ENCODE results near the gene TLN1. TPM values are rescaled to one million over a fixed set of nuclear protein-coding genes. Genes with fewer than 3 reads are reported as not detected.

The TLN1 gene
- 100 to 1,000 TPM; 158 to 169 TPM for total RNA-seq

GRCh38 chr9:35732185-35732799, at the start of gene TLN1, which contains the start of gene CREB3:
Gene TLN1 (minus strand): TSS chr9:35732195. CDS start chr9:35725694, 6,501 bp downstream.
Gene CREB3 (plus strand): TSS chr9:35732666. CDS start chr9:35732773, 107 bp downstream.
- Mint-ChIP-seq H3K36me3 (peaks cover 5% of the 10 kb centered on the region), H3K4me3 (no peak within 1 kb of the TSS), H3K27me3 (no peaks in the 10 kb centered on the region), H3K27ac (peak within 1 kb of the TSS; percentile 89), H3K4me1 (peaks cover 16% of the 10 kb centered on the region), H3K9me3 (no peaks in the 10 kb centered on the region)
- peak; percentile 97 for DNase-seq

GRCh38 chr9:35781066-35781465, 49.1 kb upstream of the TLN1 start:
- Mint-ChIP-seq H3K4me1 (no peaks in the 10 kb centered on the region), H3K27me3 (no peaks in the 10 kb centered on the region), H3K27ac (no peak overlapping the region), H3K36me3 (peaks cover 20% of the 10 kb centered on the region), H3K9me3 (peaks cover 3% of the 10 kb centered on the region), H3K4me3 (no peak overlapping the region)
- no peak for DNase-seq

GRCh38 chr9:35778496-35778895, 46.5 kb upstream of the TLN1 start:
- Mint-ChIP-seq H3K36me3 (peaks cover 13% of the 10 kb centered on the region), H3K4me1 (no peaks in the 10 kb centered on the region), H3K27me3 (no peaks in the 10 kb centered on the region), H3K4me3 (no peak overlapping the region), H3K9me3 (peaks cover 3% of the 10 kb centered on the region), H3K27ac (no peak overlapping the region)
- no peak for DNase-seq

DNA sequence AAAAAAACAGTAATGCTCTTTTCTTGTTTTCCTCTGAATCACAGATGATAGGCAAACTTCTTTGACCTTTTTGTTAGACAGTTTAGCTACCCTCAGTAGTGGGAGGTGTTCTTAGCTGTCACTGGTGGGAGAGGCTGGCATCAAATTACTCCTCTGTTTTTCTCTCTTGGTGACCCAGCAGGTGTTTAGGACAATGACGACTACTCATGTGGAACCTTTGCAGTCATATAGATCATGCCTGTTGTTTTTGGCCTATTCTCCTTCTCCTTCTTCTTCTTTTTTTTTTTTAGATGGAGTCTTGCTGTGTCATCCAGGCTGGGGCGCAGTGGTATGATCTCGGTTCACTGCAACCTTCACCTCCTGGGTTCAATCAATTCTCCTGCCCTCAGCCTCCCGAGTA, 44.0 kb upstream of the TLN1 start:
- Mint-ChIP-seq H3K4me1 (no peaks in the 10 kb centered on the region), H3K9me3 (no peaks in the 10 kb centered on the region), H3K36me3 (peaks cover 8% of the 10 kb centered on the region), H3K4me3 (no peak overlapping the region), H3K27ac (no peak overlapping the region), H3K27me3 (no peaks in the 10 kb centered on the region)
- DNase-seq: no peak

GRCh38 chr9:35774907-35775635, 43.1 kb upstream of the TLN1 start:
- H3K4me3 Mint-ChIP-seq: no peak overlapping the region
- DNase-seq: no peak
- no peaks in the 10 kb centered on the region for H3K9me3 Mint-ChIP-seq
- H3K27me3 Mint-ChIP-seq: no peaks in the 10 kb centered on the region
- H3K4me1 Mint-ChIP-seq: no peaks in the 10 kb centered on the region
- H3K36me3 Mint-ChIP-seq: peaks cover 3% of the 10 kb centered on the region
- no peak overlapping the region for H3K27ac Mint-ChIP-seq

DNA sequence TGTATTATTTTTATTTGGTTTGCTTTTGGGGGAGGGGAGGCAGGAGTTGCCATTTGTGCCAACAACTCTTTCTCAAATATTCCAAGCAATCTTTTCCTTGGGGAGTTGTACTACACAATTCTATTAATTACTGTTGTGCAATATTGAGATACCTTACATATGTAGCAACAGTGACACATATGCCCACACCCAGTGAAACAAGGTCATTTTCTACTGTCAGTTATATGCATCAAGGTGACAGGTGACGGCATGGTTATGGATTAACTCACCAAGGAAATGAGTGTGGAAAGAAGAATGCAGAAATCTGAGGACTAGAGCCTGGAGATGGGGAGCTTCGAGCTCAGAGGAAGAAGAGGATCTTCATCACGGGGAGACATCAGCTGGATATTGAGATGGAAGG, 39.9 kb upstream of the TLN1 start:
- Mint-ChIP-seq H3K4me1 (peaks cover 2% of the 10 kb centered on the region), H3K27me3 (no peaks in the 10 kb centered on the region), H3K27ac (no peak overlapping the region), H3K36me3 (no peaks in the 10 kb centered on the region), H3K4me3 (no peak overlapping the region), H3K9me3 (no peaks in the 10 kb centered on the region)
- DNase-seq: no peak

DNA sequence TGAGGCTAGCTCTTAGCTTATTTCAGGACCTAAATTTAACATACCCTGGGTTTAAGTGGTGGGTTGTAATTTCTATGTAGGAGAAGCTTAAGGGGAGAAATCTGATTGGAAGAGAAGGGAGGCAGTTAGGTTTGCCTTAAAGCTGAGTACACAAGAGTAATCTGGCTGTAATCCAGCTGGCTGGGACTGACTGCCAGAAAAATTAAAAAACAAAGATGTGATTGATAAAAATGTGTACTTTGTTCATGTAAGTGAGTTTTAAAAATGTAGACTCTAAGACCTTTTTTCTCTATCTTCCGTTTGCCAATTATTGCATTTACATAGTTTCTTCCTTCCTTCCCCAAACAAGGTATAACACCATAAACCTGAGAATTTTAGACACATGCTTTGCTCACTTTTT, 39.5 kb upstream of the TLN1 start:
- no peak overlapping the region for H3K27ac Mint-ChIP-seq
- H3K27me3 Mint-ChIP-seq: no peaks in the 10 kb centered on the region
- no peak overlapping the region for H3K4me3 Mint-ChIP-seq
- H3K36me3 Mint-ChIP-seq: no peaks in the 10 kb centered on the region
- no peaks in the 10 kb centered on the region for H3K9me3 Mint-ChIP-seq
- peaks cover 4% of the 10 kb centered on the region for H3K4me1 Mint-ChIP-seq
- DNase-seq: no peak

DNA sequence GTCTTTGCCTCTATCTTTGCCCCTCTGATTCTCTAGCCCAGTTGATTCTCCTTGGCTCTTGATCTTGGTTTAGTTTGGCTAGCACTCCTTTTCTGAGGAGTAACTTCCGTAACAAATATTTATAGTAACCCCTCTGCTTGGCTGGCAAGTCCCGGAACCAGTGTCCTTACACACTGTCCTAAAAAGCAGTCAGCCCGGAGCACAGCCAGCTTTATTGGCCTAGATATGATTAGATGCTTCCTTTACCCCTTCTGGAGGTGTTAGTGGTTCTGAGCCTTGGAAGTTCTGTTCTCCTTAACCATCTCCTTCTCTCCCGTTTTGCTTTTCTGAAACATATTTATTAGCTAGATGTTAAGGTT, 39.1 kb upstream of the TLN1 start:
- Mint-ChIP-seq H3K27me3 (no peaks in the 10 kb centered on the region), H3K4me3 (no peak overlapping the region), H3K27ac (no peak overlapping the region), H3K9me3 (no peaks in the 10 kb centered on the region), H3K36me3 (no peaks in the 10 kb centered on the region), H3K4me1 (peaks cover 9% of the 10 kb centered on the region)
- DNase-seq: no peak

- Mint-ChIP-seq H3K27ac (no peak overlapping the region), H3K4me3 (no peak overlapping the region), H3K9me3 (no peaks in the 10 kb centered on the region), H3K36me3 (no peaks in the 10 kb centered on the region), H3K4me1 (peaks cover 9% of the 10 kb centered on the region), H3K27me3 (no peaks in the 10 kb centered on the region)
- DNase-seq: no peak
These were observed 37.8 kb upstream of the TLN1 start for GRCh38 chr9:35769763-35770162.

- H3K27ac Mint-ChIP-seq: no peak overlapping the region
- DNase-seq: no peak
- no peak overlapping the region for H3K4me3 Mint-ChIP-seq
- peaks cover 3% of the 10 kb centered on the region for H3K36me3 Mint-ChIP-seq
- no peaks in the 10 kb centered on the region for H3K9me3 Mint-ChIP-seq
- H3K27me3 Mint-ChIP-seq: no peaks in the 10 kb centered on the region
- peaks cover 13% of the 10 kb centered on the region for H3K4me1 Mint-ChIP-seq
These were observed 35.5 kb upstream of the TLN1 start for GRCh38 chr9:35767458-35767857.

- Mint-ChIP-seq H3K4me1 (peaks cover 15% of the 10 kb centered on the region), H3K36me3 (peaks cover 3% of the 10 kb centered on the region), H3K9me3 (no peaks in the 10 kb centered on the region), H3K27me3 (no peaks in the 10 kb centered on the region), H3K4me3 (no peak overlapping the region), H3K27ac (no peak overlapping the region)
- no peak for DNase-seq
These were observed 35.0 kb upstream of the TLN1 start for GRCh38 chr9:35766997-35767396.

DNA sequence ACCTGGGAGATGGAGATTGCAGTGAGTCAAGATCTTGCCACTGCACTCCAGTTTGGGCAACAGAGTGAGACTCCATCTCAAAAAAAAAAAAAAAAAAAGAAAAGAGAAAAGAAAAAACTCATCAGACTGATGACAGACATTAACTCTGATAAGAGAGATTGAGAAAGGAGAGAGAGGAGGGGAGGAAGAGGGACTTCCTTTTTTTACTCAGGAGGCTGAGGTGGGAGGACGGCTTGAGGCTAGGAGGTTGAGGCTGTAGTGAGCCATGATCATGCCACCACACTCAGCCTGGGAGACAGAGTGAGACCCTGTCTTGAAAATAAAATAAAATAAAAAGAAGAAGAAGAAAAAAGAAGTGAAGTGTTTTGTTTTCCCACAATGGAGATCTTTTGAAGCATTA, 31.8 kb upstream of the TLN1 start:
- H3K27ac Mint-ChIP-seq: no peak overlapping the region
- H3K27me3 Mint-ChIP-seq: no peaks in the 10 kb centered on the region
- peaks cover 34% of the 10 kb centered on the region for H3K4me1 Mint-ChIP-seq
- no peak overlapping the region for H3K4me3 Mint-ChIP-seq
- H3K36me3 Mint-ChIP-seq: peaks cover 15% of the 10 kb centered on the region
- no peak for DNase-seq
- H3K9me3 Mint-ChIP-seq: no peaks in the 10 kb centered on the region

DNA sequence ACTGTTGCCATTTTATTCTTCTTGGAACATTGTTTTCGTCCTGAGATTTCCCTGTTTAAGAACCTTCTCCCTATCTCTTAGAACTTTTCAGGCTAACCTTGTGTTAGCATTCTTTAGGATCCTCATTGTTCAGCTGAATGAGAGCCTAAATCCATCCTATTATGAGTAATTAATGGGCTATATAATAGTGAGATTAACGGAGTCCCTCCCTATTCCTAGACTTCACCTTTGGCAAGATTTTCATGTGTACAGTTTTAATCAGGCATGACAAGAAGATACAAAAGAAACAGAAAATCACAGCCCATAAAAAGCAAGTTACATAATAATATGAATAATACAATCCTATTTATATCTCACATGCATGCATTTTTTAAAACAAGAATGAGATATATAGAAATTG, 31.2 kb upstream of the TLN1 start:
- peaks cover 40% of the 10 kb centered on the region for H3K4me1 Mint-ChIP-seq
- DNase-seq: no peak
- H3K9me3 Mint-ChIP-seq: no peaks in the 10 kb centered on the region
- H3K27ac Mint-ChIP-seq: no peak overlapping the region
- H3K4me3 Mint-ChIP-seq: no peak overlapping the region
- H3K27me3 Mint-ChIP-seq: no peaks in the 10 kb centered on the region
- H3K36me3 Mint-ChIP-seq: peaks cover 18% of the 10 kb centered on the region

DNA sequence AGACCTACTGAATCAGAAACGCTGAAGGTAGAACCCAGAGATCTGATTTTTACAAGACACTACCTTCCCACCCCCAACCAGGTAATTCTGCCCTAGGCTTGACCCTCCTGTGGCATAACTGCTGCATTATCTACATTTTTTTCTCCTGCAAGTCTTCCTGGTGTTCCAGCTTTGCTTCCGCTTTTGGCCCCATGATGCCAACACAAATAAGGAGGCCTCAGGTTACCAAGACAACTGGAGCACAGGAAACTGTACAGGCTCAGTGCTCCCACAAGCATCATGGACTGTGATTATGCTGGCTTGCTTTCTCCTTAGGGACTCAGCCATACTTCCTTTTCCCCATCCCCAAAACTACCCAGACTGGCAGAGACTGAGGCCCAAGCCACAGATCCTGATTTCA, 28.7 kb upstream of the TLN1 start:
- no peaks in the 10 kb centered on the region for H3K9me3 Mint-ChIP-seq
- H3K27me3 Mint-ChIP-seq: no peaks in the 10 kb centered on the region
- no peak overlapping the region for H3K27ac Mint-ChIP-seq
- H3K36me3 Mint-ChIP-seq: peaks cover 22% of the 10 kb centered on the region
- no peak for DNase-seq
- H3K4me3 Mint-ChIP-seq: no peak overlapping the region
- peaks cover 43% of the 10 kb centered on the region for H3K4me1 Mint-ChIP-seq

DNA sequence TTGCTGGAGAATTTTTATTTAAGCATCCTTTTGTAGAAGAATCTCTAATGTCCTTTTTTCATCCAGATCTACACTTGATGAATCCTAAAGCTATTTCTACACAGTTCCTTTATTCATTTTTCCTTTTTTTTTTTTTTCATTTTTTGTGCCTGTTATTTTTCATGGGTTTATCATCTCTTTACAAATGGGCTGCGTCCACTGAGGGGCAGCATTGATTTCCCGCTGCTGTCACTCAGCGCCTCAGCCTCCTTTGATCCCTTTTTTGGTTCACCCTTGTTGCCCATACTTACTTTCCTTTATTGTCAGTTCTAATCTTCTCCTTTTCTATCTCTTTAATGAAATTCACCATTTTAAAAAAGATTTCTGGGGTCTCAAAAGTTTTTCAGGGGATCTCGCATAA, 27.8 kb upstream of the TLN1 start:
- Mint-ChIP-seq H3K9me3 (no peaks in the 10 kb centered on the region), H3K36me3 (peaks cover 22% of the 10 kb centered on the region), H3K27me3 (no peaks in the 10 kb centered on the region), H3K4me1 (peaks cover 43% of the 10 kb centered on the region), H3K4me3 (peak overlapping the region; percentile 3), H3K27ac (no peak overlapping the region)
- no peak for DNase-seq

DNA sequence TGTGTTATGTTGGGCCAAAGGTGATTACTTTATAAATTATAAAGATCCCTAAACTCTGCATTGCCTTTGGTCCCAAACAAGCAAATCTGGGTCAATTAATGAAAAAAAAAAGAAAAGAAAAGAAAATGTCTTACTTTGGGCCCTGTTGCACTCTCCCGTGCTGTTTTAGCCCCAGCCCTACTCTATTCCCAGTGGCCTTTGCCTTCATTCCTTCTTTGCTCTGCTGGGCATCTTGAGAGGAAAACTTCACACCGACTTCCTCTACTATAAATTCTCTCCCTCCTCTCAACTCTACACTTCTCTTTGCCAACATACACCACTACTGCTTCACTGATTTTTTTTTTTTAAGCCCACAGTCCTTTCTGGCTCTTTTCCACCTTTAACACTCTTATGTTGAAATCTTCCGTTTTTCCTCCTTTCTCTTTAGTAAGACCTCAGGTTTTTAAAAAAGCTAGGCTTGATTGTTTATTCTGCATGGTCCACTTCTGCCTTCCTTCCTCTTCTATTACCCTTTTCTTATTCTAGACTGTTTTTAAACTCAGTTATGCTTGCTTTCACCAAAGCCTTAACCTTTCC, 26.6 kb upstream of the TLN1 start:
- peak overlapping the region; percentile 7 for H3K27ac Mint-ChIP-seq
- peaks cover 43% of the 10 kb centered on the region for H3K4me1 Mint-ChIP-seq

More for the DNA sequence above, 26.6 kb upstream of the TLN1 start:
- peaks cover 19% of the 10 kb centered on the region for H3K36me3 Mint-ChIP-seq
- no peak for DNase-seq
- H3K4me3 Mint-ChIP-seq: peak overlapping the region; percentile 80
- no peaks in the 10 kb centered on the region for H3K9me3 Mint-ChIP-seq
- H3K27me3 Mint-ChIP-seq: no peaks in the 10 kb centered on the region
